Fibroblast of skin of scalp (primary cell): ENCODE results near the gene LURAP1L.

ENCODE experiments used
- DNase-seq: peaks from one replicate; pipeline ENCODE4 v3.0.0-alpha.2; 2013

LURAP1L gene

DNA sequence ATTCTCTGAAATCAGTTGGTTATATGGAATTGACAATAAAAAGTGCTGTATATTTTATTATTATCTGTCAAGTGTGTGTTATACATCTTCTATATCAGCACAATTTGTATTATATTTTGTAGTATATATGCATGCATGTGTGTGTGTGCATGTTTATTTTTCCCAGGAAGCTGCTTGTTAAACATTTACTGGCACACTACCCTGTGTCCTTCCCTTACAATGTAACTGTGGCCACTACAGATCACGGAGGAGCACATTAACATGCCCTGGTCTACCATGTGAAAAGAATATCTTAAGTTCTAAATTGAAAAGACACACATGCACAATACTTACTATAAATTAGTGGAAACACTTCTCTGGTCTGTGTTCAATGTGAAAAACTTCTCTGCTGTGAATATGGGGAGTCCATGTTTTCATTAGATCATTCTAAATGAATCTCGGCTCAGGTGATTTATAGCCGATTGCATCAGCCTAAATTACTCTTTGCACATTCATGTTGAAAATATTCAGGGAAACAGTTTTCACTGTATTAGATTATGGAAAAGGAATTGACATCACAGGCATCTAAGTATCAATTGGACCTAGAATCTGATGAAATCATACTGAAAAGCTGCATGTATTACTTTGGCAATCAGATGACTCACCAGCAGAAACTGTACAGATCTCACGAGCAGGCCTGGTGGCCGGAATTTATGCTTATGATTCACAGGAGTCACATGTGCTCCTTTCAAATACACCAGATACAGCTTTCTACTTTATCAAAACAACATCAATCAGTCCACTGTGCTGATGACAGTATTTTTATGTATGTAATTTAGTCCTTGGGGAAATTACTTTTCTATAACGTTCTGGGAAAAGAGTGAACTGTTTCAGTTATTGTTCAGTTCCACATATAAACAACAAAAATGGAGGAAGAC lies 39.4 kb downstream of the LURAP1L start:
- peak; percentile 100 for DNase-seq

DNA sequence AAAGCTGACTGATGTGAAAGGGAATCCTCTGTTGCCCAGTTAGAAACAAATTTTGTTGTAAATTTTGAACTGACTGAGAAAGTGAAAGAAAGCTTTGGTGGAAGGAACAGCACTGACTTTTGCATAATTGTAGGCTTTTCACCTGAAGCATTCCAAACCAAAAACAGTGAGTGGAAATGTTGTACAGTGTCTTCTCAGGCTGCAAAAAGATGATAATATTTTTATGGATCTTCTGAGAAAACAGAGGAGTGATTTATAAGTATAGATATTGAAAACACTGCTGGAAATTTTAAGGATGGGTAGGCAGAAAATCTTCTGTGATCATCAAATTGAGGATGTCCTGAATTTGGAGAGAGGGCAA lies 40.0 kb downstream of the LURAP1L start:
- DNase-seq: no peak

DNA sequence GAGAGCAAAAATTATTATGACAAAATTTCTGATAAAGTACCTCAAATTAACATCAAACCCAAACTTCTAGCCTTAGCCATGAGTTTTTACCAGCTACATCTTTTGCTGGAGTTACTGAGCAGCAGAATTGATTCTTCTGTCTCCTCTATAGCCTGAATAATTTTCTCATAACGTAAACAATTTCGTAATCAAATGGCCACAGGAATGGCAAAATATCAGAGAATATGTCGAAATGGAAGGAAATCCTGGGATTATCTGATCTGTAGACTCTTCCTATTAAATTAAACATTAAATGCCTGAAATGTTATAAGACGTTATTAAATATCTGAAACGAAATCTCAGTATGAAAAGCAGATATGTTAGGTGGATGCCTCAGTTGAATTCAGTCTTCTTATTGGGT lies 41.1 kb downstream of the LURAP1L start:
- peak; percentile 64 for DNase-seq

DNA sequence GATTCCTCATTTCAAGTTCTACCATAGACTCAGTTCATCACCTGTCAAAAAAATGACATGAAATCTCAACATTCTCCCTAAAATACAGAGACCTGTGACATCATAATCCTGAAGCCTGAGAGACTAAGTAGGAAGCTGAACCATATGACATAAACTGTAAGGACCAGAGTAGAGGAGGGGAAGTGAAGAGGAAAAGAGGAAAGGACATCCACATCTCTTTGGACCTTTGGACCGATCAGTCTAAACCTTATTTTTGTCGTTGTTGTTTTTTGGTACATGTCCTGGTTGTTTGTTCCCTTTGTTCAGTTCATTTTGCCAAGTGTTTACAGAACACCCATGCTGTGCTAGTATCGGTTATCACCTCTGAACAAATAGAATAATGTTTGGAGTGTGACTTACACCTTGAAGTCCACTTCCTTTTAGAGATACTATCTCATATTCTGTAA lies 41.9 kb downstream of the LURAP1L start:
- DNase-seq: no peak

DNA sequence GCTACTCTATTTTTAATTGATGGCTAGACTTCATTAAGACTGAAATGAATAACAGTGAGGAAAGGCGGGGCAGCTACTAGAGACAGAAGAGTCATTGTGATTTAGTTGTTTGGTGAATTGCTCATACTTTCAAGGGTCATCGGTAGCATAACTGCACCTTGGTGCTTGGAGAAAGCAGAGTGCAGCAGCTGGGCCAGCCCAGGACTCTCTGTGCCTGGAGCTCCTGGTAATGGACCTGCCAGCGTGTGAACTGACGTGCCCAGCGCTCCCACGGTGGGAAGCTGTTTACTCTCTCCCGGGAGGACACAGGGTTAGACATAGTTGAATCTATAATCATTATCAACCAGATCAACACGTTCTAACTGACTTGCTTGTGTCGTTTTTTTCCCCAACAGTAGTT lies 42.9 kb downstream of the LURAP1L start:
- no peak for DNase-seq

DNA sequence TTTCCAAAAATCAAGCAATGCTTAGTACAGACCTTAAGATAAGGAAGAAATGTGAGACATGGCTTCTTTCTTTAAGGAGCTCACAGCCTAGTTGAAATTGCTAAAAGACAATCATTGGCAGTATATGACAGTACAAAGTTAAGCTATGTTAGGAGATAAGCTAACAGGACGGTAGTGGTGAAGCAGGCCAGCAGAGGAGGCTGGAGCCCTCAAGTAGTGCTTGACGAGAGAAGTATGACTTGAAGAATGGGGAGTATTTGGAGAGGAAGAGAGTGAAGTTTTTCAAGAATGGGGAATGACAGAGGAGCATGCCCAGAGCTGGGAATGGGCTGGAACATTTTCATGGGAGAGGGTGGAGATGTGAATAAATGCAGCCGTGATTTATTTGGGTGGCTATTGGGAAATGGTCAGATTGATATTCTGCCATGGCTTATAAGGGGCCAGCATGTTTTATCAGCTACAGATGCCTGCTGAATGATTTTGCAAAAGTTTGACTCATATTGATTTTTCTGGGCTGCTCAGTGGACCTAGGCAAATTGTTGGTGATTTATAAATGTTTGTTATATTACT lies 43.7 kb downstream of the LURAP1L start:
- DNase-seq: peak; percentile 62

DNA sequence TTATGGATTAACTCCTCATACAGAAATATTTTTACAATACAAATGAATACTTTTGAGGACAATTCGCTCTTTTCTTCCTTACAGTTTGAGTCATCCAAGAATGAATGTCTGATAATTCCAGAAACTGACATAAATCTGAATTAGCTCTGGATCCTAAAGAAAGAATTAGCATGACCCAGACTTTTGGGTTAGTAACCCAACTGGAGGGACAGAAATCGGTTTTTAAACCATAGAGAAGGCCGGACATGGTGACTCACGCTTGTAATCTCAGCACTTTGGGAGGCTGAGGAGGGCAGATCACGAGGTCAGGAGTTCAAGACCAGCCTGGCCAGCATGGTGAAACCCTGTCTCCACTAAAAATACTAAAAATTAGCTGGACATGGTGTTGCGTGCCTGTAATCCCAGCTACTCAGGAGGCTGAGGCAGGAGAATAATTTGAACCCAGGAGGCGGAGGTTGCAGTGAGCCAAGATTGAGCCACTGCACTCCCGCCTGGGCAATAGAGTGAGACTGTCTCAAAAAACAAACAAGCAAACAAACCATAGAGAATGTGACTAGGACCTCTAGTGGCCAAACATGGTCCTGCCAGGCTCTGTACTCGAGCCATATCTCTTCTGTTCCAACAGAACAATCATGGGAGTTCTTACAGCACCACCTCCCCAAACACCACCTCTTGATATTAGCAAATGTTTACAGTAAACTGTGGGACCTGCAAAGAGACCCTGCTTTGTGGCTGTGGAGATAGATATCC lies 44.8 kb downstream of the LURAP1L start:
- no peak for DNase-seq

DNA sequence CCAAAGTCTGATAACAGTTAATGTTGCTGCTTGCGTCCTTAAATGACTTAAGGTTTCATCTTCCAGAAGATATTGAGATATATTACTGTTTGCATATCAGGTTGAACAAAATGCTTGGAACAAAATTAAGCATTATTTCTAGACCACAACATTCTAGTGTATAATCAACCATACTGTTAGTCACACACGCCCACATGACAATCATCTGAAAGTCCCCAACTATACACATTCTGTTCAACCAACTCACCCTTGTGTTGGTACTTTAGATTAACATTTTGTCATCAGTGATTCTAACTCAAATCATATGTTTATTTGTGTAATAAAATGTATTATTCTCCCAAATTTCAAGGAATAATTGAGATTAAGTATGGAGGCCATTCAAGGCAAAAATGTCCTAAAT lies 47.3 kb downstream of the LURAP1L start:
- DNase-seq: no peak

DNA sequence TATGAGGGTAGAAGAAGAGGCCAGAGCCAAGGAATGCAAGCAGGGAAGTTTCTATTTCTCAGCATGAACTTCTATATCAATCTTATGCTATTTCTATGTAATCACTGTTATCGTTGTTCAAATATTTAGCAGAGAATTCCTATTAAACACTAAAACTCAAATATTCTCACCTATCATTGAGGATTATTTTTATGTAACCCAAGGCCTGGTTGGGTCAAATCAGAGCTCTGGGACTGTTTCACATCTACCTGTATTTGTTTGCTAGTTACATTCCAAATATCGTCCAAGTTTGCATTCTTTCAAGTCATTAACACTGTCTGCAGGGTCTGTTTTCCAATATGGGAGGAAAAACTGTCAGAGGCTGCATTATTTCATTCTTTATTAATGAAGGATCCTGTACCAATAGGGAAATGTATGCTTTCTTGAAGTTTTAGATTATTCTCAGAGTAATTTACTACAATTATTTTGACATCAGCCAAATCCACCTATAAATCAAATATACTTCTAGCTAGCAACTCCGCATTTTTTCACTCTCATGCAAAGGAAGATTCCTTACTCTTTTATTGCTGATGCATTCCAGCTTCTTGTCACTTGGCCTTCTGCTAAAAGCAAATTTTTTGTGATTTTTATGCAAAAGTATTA lies 52.2 kb downstream of the LURAP1L start:
- no peak for DNase-seq

DNA sequence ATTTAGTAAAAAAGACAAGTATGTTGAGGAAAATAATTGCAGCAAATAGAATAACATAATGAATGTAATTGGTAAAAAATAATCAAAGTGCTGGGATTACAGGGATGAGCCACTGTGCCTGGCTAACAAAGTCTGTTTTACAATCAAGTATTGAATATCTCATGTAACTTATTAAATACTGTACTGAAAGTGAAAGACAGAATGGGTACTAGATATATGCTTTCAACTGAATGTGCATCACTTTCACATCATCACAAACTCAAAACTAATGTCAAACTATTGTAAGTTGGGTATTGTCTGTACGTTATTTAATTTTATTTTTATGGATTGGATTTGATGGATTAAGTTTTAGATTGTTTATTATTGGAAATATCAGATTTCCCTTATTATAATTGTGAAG lies 58.9 kb downstream of the LURAP1L start:
- no peak for DNase-seq

DNA sequence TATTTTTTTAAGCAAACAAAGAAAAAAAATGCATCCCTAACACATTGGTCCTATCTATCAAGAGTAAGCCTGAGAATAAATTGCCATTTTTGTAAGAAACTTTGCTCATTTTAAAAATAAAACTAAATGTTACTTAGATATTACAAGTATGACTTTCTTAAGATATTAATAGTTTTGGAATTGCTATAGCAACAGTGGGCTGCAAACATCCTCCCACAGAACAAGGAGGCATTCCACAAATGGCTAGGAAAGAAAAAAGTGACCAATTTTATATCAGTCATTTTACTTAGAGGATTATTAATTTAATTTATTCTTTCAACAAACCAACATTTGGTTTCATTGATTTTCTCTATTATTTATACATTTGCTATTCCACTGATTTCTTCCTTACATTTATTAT lies 63.7 kb downstream of the LURAP1L start:
- peak; percentile 71 for DNase-seq

DNA sequence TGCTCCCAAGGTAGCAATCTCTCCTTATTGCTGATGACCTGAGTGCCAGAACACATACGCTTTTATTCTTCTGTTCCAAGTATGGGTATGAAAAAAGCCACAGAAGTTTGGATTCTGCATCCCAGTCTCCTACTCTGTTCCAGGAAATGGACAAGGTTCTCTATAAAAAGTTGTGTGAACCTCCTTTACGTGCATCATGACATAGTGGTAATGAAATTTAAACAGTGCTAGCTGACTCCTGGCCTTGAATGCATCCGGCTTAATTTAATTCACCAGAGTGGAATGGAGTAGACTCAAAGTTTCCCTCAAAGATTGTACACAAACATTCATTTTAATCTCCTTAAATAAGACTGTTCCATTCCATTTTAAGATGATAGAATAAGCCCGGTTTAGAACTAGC lies 68.9 kb downstream of the LURAP1L start:
- DNase-seq: no peak

DNA sequence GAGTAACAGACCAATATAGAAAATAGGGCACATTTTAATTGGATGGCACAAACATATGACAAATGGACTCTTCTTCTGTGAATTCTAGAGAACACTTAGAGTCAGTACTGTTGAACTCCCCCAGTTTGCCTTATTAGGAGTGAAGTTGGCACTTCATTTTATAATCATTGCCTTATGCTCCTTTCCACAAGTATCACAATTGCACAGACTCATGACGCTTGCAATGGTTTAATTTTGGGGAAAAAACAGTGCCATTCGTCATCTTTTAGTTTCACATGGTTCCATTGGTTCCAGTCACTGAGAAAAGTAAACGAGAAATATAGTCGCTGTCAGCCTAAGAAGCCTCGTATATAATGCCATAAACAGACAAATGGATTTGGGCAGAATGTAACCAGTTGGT lies 71.2 kb downstream of the LURAP1L start:
- DNase-seq: peak; percentile 56

DNA sequence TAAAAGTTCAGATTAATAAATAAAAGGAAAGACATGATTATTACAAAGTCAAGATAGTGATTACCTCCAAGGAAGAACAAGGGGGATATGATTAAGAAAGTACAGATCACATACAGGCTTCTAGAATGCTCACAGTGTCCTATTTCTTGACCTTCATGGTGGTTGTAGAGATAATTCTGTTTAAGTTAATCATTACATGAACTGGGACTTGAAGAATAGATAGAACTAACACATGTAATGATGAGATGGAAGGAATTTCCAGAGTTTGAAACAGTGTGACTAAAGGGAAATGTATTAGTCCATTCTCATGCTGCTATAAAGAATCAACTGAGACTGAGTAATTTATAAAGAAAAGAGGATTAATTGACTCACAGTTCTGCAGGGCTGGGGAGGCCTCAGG lies 72.7 kb downstream of the LURAP1L start:
- DNase-seq: no peak

DNA sequence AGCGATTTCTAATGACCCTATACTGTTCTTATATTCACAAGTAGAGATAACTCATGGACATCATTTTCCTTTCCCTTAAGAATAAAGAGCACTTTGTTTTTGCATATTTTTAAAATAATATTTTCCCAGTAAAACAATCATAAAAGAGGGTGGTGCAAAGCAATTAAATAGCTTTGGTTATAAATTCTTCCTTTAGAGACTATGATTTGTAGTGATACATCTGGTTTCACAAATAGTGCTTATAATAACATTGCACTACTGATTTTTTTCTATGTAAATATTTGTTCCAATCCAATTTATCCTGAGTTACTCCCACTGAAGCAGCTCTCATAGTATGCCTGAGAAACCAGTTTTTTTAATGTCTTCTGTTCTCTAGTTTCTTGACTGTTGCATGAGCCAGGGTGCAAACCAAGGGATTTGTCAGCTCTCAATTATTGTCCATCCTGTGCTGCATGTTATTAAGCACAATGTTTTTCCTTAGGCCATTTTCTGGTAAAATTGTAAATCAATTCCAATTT lies 74.7 kb downstream of the LURAP1L start:
- DNase-seq: peak; percentile 63

DNA sequence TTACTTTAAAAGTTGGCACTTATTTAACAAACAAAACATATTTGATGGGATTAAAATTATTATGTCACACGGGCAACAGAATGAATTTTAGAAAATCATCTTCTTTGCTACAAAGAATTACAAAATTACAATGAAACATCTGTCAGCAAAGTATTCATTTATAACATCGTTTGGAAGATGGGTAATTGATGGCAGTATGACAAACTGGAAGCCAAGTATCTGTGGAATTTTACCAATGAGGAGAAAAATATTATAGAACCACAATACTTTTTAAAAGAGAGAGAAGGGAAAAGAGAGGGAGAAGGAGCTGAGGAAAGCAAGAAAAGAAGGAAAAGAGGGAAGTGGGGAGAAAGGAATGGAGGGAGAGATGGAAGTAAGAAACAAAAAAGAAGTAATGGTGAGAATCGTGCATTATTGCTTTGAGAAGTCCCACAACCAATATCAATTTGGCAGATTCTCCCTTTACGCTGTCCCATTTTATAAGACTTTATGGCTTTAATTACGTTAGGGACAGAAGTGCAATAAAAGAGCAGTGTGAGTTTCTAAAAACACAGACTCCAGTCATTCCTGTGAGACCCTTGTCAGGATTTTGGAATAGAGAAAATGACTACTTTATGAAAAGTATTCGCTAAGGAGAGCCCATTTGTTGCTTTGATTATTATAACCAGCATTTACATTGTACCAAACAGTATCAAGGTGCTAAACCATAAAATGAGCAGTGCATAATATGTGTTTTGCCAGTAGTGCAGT lies 76.7 kb downstream of the LURAP1L start:
- peak; percentile 67 for DNase-seq

DNA sequence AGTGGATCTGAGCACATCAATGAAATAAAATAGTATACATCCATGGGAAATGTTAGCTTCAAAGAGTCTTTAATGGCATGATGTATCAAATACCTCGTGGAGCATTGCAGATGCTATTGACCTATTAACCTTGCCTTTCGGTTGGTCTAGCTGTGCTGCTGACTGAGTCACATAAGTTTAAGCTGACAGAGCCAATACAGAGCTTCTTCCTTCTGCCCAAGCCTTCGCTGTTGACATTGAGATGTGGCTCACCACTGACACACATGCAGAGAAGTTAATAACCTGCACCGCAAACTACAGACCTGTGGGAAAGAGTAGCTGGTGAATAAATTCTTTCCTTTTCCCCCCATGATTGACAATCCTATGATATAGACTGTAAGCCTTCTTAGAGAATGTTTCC lies 78.2 kb downstream of the LURAP1L start:
- DNase-seq: peak; percentile 45

DNA sequence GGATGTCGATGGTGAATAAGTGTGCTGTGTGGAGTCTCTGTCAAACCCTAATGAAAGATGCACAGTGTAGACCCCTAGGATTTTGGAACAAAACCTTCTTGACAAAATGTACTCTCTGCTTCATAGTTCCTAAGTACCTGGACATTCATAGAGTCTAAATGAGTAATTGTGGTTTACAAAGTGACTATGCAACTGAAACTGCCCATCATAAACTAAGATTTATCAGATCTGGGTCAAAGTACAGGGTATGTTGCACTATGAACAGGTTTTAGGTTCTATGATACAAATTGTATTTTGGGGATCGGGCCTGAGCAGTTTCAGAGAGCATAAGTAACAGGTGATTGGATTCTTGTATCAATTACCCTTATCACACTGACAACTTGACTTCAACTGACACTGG lies 79.4 kb downstream of the LURAP1L start:
- no peak for DNase-seq

DNA sequence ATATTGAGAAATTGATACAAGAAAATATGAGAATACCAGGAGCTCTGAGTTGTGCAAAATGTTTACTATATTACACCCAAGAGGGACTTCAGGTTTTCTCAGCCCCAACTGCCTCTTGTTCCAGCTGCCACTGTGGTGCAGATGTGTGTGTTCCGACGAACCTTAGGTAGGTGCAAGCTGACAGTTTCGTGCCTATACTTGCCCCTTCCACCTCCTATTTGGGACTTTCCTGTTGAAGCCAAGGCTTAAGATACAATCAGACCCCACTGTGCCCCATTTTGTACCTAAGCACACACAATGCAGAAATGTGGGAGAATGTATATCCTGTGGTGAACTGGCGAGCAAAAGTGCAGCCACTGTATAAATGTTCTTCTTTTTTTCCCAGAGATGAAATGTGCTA lies 80.2 kb downstream of the LURAP1L start:
- DNase-seq: no peak

DNA sequence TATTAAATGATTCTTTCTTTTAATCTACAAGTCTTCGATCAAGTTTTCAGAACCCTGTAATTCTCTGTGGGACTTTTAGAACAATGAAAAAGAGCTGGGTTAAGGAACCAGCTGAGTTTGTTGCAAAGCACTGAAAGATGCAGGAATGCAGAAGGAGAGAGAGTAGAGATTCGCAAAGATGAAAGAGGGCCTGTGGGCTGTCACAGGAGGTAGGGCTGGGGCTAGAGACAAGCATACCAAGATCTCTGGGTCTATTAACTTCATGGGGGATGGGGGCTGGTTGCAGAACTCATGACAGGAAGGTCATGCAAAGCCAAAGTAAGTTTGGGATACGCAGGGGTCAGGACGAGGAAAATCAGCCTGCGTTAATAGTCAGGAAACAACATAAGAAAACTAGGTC lies 81.8 kb downstream of the LURAP1L start:
- no peak for DNase-seq

DNA sequence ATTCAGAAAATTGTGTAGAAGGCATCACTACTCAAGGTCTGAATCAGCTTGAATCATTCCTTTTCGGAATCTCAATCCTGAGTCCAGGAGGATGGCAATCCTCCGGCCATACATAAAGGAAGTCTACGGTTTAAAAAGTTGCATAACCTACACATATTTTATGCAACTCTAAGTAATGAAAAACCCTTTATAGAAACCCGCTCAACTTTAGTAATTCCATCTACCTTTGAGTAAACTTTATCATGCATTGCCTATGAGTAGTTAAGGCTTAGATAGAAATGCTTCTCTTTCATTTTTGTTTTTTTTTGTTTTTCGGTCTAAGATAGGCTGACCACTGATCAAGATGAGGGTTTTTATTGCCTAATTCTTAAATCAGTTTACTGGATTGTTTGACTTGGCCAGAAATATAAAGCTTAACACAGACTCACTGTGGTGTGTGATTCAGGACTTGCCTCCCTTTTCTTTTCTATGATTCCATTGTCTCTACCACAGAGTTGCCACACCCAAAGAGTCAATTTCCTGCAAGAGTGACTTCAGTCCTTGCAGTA lies 85.0 kb downstream of the LURAP1L start:
- DNase-seq: peak; percentile 82

DNA sequence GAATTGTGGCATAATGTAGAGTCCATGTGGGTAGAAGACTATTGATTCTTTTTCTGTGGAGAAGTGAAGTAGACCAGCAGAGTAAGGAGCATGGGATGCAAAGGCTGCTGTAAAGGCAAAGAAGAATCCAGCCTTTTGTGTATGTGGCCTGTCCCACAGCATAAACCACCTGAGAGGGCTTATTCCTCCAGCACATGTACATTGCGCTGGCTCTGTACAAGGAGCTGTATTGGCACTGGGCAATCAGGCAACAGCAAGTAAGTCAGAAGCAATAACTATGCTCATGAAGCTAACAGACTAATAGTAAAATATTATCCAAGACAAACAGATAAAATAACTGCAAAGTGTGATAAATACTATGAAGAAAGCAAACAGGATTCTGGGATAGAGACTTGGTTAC lies 86.2 kb downstream of the LURAP1L start:
- DNase-seq: no peak
